Measurements from ENCODE around the gene PKMYT1.

GRCh38 chr16:2971985-2972784 is 8.1 kb downstream of the PKMYT1 start:
- TF ChIP-seq, protein P1, sequence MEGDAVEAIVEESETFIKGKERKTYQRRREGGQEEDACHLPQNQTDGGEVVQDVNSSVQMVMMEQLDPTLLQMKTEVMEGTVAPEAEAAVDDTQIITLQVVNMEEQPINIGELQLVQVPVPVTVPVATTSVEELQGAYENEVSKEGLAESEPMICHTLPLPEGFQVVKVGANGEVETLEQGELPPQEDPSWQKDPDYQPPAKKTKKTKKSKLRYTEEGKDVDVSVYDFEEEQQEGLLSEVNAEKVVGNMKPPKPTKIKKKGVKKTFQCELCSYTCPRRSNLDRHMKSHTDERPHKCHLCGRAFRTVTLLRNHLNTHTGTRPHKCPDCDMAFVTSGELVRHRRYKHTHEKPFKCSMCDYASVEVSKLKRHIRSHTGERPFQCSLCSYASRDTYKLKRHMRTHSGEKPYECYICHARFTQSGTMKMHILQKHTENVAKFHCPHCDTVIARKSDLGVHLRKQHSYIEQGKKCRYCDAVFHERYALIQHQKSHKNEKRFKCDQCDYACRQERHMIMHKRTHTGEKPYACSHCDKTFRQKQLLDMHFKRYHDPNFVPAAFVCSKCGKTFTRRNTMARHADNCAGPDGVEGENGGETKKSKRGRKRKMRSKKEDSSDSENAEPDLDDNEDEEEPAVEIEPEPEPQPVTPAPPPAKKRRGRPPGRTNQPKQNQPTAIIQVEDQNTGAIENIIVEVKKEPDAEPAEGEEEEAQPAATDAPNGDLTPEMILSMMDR (IDR thresholded peaks at IDR 0.05), result no peak
- no peak for TF ChIP-seq EP300 (IDR thresholded peaks at IDR 0.05)
- TF ChIP-seq POLR2AphosphoS5 (IDR thresholded peaks at IDR 0.05), result no peak
- no peak for TF ChIP-seq POLR2A (IDR thresholded peaks at IDR 0.05)

Measured in gastroesophageal sphincter (tissue), 3 donors.